NCI-H2196 treated with DMSO at 0.1 percent for 48 hours (cell line): ENCODE measurements around the gene CUBN.

Experiments
- DNase-seq: peaks from one replicate; lab custom pipeline; 2025; ENCODE audit not compliant: unreplicated experiment; lab: John Stamatoyannopoulos, UW

The CUBN gene

DNA sequence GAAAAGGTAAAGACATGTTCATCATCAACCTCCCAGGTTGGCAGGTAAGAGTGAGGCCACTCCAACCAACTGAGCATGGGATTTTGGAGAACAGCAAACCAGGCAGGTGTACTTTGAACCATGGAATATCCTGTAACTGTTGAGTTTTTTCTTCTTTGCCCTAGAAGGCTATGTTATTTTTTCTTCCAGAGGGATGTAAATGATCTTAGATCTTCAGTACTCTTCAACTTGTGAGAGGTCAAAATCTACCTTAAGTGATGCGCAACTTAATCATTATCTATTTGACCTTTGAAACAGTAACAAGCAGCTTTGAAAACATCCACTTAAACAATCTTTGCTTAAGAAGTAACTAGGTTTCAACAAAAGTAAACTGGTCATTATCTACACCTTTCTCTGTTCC is at the start of gene CUBN:
Gene CUBN, minus strand, starts transcription at position 71 of the 400 bp plus-strand sequence. Its CDS starts 46 bp downstream, at position 25.
- DNase-seq: no peak

DNA sequence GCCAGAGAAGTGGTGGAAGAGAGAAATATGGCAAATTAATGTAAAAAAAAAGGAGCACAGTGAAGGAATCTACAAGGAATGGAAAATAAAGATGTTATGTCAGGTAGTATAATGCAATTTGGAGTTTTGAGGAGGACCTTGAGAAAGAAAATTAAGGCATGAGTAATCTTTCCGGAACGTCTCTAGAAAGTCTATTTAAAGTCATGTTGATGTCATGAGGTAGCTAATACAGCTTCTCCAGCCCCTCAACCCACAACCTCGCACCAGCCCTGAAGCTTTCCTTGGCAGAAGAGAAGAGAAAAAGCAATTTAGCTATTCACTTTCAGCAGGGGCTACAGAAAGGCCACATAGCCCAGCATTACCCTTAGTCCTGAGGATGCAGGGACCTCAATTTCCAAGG is 49.4 kb upstream of the CUBN start:
- no peak for DNase-seq

DNA sequence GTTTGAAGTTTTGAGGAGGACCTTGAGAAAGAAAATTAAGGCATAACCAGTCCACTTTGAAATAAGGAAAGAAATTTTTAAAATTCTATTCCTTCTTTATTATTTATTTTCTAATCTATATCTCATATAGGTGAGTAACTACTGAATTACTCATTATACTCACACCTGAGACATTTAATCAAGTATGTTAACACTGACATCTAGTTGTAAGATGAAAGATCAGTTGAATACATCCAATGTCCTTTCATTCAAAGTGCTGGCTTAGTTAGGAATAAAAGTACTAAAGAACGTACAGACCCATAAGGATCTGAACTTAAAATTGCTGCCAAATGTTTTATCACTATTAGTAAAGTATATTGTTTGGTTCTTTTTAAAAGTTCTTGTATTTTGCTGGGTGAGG is 48.4 kb upstream of the CUBN start:
- DNase-seq: no peak

GRCh38 chr10:17177014-17177413 is 47.4 kb upstream of the CUBN start:
- DNase-seq: no peak

- no peak for DNase-seq
Observed at GRCh38 chr10:17176091-17176490, 46.5 kb upstream of the CUBN start.

DNA sequence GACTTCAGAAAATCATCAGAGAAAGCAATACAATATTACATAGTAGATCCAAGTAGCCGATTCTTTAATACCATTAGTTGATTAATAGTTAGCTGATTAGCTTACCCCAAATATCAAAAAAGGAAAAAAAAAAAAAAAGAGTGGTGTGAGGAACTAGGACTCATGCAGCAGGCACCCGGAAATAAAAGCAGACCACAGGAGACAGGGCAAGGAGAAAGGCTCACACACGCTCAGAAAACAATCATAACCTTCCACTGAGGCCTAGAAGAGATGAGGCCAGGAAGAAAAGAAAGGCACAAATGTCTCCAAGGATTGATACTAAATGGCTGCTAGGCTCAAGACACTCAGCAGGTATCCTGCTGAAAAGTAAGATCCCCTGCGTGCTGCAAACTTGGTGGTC is 45.9 kb upstream of the CUBN start:
- DNase-seq: no peak

DNA sequence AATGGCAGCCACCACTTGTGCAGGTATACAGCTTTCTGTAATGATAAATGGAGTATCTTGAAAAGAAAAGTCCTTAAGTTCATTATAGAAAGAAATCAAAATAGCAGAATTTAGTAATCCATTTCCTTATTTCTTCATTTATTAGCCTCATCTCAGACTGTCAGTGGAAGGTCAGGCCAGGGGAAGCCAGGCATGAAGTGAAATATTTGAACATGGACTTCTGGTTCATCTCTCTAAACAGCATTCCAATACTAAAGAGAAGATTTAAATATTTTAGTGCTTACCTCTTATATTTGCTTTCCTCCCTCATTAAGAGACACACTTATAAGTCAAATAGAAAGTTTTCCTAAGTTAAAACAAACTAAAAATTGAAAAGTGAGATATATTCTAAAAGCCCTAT is 45.0 kb upstream of the CUBN start:
- DNase-seq: no peak

DNA sequence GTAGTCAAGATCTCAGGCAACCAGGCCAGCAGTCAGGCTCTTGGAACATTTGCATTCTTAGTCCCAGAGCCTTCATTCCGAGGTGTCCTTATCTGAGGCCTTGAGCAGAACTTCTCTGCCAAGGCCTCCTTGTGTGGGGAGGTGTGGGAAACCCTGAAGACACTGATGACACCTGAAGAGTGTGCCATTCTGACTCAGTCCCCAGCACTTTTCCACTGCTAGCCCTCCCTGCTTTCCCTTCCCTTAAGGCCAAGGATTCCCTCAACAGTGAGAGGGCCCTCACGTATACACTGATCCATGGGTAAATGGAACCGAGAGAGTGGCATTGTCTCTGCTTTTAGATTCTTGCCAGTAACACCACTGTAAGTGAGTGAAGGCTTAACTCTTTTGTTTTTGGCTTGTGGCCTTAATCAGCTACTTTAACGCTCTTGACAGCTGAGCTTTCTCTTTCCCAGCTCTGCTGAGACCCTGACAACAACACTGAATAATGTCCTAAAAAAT is 41.6 kb upstream of the CUBN start:
- no peak for DNase-seq

DNA sequence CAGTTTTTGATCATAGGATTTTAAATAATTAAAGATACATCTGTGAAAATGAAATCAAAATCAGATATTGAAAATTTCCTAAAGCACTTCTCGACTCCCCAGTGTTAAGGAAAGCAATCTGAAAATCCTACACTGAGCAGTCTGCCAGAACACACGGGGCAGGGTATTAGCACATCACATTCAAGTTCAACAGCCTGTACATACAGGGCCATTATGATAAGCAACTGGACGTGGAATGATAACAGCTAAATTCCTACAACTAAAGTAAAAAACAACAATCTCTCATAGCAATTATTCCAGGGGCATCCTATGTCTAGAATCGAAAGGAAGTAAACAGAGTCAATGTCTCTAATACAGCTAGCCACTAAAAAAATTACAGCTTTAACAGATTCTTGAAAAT is 40.2 kb upstream of the CUBN start:
- DNase-seq: no peak

- no peak for DNase-seq
Observed at GRCh38 chr10:17166699-17167098, 37.1 kb upstream of the CUBN start.

- no peak for DNase-seq
Observed at GRCh38 chr10:17162828-17163227, 33.2 kb upstream of the CUBN start.

GRCh38 chr10:17161775-17162174 is 32.2 kb upstream of the CUBN start:
- no peak for DNase-seq

GRCh38 chr10:17157024-17157423 is 27.4 kb upstream of the CUBN start:
- DNase-seq: no peak

DNA sequence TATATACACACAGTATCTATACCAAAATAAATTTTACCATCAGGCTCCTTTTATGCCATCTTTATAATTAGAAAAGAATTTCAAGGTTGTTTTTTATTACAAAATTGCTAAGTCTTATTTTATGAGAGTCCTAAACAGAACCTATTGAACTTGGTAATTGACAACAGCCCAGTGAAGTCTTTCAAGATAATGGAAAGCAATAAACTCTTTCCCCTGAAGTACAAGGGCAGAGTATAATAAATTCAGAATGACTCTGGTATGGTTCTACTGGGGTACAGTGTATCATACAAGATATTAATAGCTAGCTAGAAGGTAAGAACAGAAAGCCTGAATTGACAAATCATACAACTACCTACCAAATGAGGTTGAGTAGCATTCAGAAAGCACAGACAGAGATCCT is 26.2 kb upstream of the CUBN start:
- no peak for DNase-seq

DNA sequence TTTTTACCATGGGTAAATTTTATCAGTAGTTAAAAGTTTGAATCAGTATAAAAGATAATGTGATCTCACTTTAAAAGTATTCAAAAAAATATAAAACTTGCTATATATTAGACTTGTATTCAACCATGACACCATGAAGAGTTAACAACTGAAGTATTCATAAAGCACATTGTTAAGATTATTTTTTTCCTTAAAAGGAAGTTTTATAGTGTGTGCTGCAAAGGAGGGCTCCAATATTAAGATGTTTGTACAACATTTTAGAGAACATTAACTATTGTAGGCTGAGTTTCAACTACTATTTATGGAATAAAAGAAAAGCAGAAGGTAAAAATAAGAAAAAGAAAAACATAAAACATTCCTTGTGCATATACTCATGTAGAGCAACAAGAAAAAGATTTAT is 24.5 kb upstream of the CUBN start:
- no peak for DNase-seq

DNA sequence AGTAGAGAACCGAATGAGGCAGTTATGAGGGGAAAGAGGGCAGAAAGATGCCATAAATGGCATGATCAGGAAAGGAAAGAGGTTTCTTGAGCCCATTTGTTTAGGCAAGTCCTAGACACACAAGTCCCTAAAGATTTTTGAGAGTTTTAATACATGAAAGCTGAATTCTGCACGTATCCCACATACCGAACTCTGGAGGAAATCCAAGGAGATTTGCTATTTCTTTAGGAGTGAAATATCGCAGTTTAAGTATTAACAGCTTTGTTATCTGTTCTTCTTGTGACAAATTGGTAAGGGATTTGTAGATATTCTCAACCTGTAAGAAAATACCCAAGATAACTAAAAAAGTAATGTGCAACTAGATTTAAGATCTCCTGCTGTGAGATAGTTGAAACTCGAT is 23.7 kb upstream of the CUBN start:
- no peak for DNase-seq

DNA sequence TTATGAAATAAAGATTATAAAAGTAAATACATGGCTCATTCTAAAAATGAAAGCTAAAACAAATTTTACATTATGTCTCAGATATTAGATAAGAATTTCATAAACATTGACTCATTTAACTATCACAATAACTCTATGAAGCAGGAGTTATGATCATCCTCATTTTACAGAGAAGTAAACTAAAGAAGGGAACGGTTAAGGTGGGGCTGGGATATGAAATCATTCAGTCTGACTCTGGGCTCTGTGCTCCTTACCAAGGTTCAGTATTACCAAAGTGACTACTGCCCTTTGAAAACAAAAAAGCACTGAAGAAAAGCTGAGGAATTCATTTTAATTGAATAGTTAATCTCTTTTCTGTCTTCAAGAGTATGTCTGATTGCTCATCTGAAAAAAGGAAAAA is 22.1 kb upstream of the CUBN start:
- no peak for DNase-seq

GRCh38 chr10:17147884-17148489 is 18.4 kb upstream of the CUBN start:
- DNase-seq: no peak

- DNase-seq: no peak
Observed at GRCh38 chr10:17146892-17147291, 17.3 kb upstream of the CUBN start.

GRCh38 chr10:17145239-17145638 is 15.6 kb upstream of the CUBN start:
- DNase-seq: no peak

- no peak for DNase-seq
Observed at GRCh38 chr10:17144757-17145156, 15.1 kb upstream of the CUBN start.

GRCh38 chr10:17144032-17144431 is 14.4 kb upstream of the CUBN start:
- no peak for DNase-seq

- no peak for DNase-seq
Observed at GRCh38 chr10:17143055-17143690, 13.6 kb upstream of the CUBN start.
